Activated T-helper 17 cell treated with anti-CD3 and anti-CD28 coated beads, Interleukin-2, amount 50 U/mL, for 72 hours (primary cell): Measurements from ENCODE around the gene NELL1. TPM values are rescaled to one million over a fixed set of nuclear protein-coding genes. Genes with fewer than 3 reads are reported as not detected.

ENCODE experiments used
- ATAC-seq: fragments of 150-1000 bp; cut with Tn5 transposase; replicated peaks from 2 replicates; pipeline ENCODE4 v1.10.0; 2021; ENCODE audit warnings: mild to moderate bottlenecking, moderate library complexity
- H3K27ac Mint-ChIP-seq: one replicate; pipeline ENCODE4 v1.8.0; 2022; ENCODE audit warnings: mixed read lengths
- H3K27me3 Mint-ChIP-seq: one replicate; pipeline ENCODE4 v1.8.0; 2022; ENCODE audit warnings: mixed read lengths
- H3K36me3 Mint-ChIP-seq: one replicate; pipeline ENCODE4 v1.8.0; 2022; ENCODE audit warnings: low read depth, mild to moderate bottlenecking, mixed read lengths
- H3K4me1 Mint-ChIP-seq: one replicate; pipeline ENCODE4 v1.8.0; 2022; ENCODE audit warnings: mixed read lengths
- H3K4me3 Mint-ChIP-seq: one replicate; pipeline ENCODE4 v1.8.0; 2022; ENCODE audit warnings: mild to moderate bottlenecking, mixed read lengths
- H3K9me3 Mint-ChIP-seq: one replicate; pipeline ENCODE4 v1.8.0; 2022; ENCODE audit warnings: mixed read lengths
- total RNA-seq, 2 donors: library from RNA; stranded (reverse); gene quantifications; one replicate each; pipeline ENCODE4 v1.2.3, GENCODE V29; 2022

NELL1 gene
- total RNA-seq, 2 donors from 2014 or later: not detected

GRCh38 chr11:21494946-21495345 lies 825.6 kb downstream of the NELL1 start:
- H3K4me1 Mint-ChIP-seq: no peaks in the 10 kb centered on the region
- H3K4me3 Mint-ChIP-seq: no peak overlapping the region
- ATAC-seq: no peak
- H3K27ac Mint-ChIP-seq: no peak overlapping the region
- no peaks in the 10 kb centered on the region for H3K36me3 Mint-ChIP-seq
- no peaks in the 10 kb centered on the region for H3K27me3 Mint-ChIP-seq
- H3K9me3 Mint-ChIP-seq: peaks cover 8% of the 10 kb centered on the region

- no peaks in the 10 kb centered on the region for H3K4me1 Mint-ChIP-seq
- ATAC-seq: no peak
- no peak overlapping the region for H3K4me3 Mint-ChIP-seq
- no peaks in the 10 kb centered on the region for H3K27me3 Mint-ChIP-seq
- H3K36me3 Mint-ChIP-seq: no peaks in the 10 kb centered on the region
- H3K9me3 Mint-ChIP-seq: peaks cover 8% of the 10 kb centered on the region
- no peak overlapping the region for H3K27ac Mint-ChIP-seq
Measured at GRCh38 chr11:21495879-21496278, 826.5 kb downstream of the NELL1 start.

- Mint-ChIP-seq H3K4me1 (no peaks in the 10 kb centered on the region), H3K9me3 (peaks cover 15% of the 10 kb centered on the region), H3K4me3 (no peak overlapping the region), H3K27ac (no peak overlapping the region), H3K36me3 (no peaks in the 10 kb centered on the region), H3K27me3 (no peaks in the 10 kb centered on the region)
- ATAC-seq: no peak
Measured at GRCh38 chr11:21501245-21501644, 831.9 kb downstream of the NELL1 start.

GRCh38 chr11:21505070-21505469 lies 835.7 kb downstream of the NELL1 start:
- H3K4me3 Mint-ChIP-seq: no peak overlapping the region
- H3K27me3 Mint-ChIP-seq: no peaks in the 10 kb centered on the region
- H3K4me1 Mint-ChIP-seq: no peaks in the 10 kb centered on the region
- no peaks in the 10 kb centered on the region for H3K36me3 Mint-ChIP-seq
- H3K27ac Mint-ChIP-seq: no peak overlapping the region
- no peak for ATAC-seq
- H3K9me3 Mint-ChIP-seq: peaks cover 12% of the 10 kb centered on the region

- Mint-ChIP-seq H3K27me3 (no peaks in the 10 kb centered on the region), H3K27ac (no peak overlapping the region), H3K4me3 (no peak overlapping the region), H3K36me3 (no peaks in the 10 kb centered on the region), H3K4me1 (no peaks in the 10 kb centered on the region), H3K9me3 (peaks cover 15% of the 10 kb centered on the region)
- no peak for ATAC-seq
Measured at GRCh38 chr11:21511835-21512440, 842.6 kb downstream of the NELL1 start.

- no peaks in the 10 kb centered on the region for H3K4me1 Mint-ChIP-seq
- ATAC-seq: no peak
Measured at GRCh38 chr11:21514316-21514715, 844.9 kb downstream of the NELL1 start.

GRCh38 chr11:21520244-21520643 lies 850.9 kb downstream of the NELL1 start:
- H3K27me3 Mint-ChIP-seq: no peaks in the 10 kb centered on the region
- no peak for ATAC-seq
- no peak overlapping the region for H3K4me3 Mint-ChIP-seq
- H3K9me3 Mint-ChIP-seq: peaks cover 17% of the 10 kb centered on the region
- H3K27ac Mint-ChIP-seq: no peak overlapping the region
- no peaks in the 10 kb centered on the region for H3K36me3 Mint-ChIP-seq
- H3K4me1 Mint-ChIP-seq: no peaks in the 10 kb centered on the region

More at GRCh38 chr11:21514316-21514715, 844.9 kb downstream of the NELL1 start:
- no peak overlapping the region for H3K27ac Mint-ChIP-seq
- peaks cover 15% of the 10 kb centered on the region for H3K9me3 Mint-ChIP-seq
- no peaks in the 10 kb centered on the region for H3K36me3 Mint-ChIP-seq
- no peak overlapping the region for H3K4me3 Mint-ChIP-seq
- no peaks in the 10 kb centered on the region for H3K27me3 Mint-ChIP-seq

- no peaks in the 10 kb centered on the region for H3K4me1 Mint-ChIP-seq
- H3K4me3 Mint-ChIP-seq: no peak overlapping the region
- peaks cover 18% of the 10 kb centered on the region for H3K9me3 Mint-ChIP-seq
- H3K27ac Mint-ChIP-seq: no peak overlapping the region
- no peaks in the 10 kb centered on the region for H3K36me3 Mint-ChIP-seq
- no peak for ATAC-seq
- no peaks in the 10 kb centered on the region for H3K27me3 Mint-ChIP-seq
Measured at GRCh38 chr11:21529187-21529586, 859.8 kb downstream of the NELL1 start.

GRCh38 chr11:21534288-21534687 lies 864.9 kb downstream of the NELL1 start:
- Mint-ChIP-seq H3K36me3 (no peaks in the 10 kb centered on the region), H3K27me3 (no peaks in the 10 kb centered on the region), H3K4me1 (no peaks in the 10 kb centered on the region), H3K9me3 (peaks cover 5% of the 10 kb centered on the region), H3K27ac (no peak overlapping the region), H3K4me3 (no peak overlapping the region)
- no peak for ATAC-seq

- Mint-ChIP-seq H3K27ac (no peak overlapping the region), H3K9me3 (peaks cover 12% of the 10 kb centered on the region), H3K4me3 (no peak overlapping the region), H3K4me1 (no peaks in the 10 kb centered on the region), H3K27me3 (no peaks in the 10 kb centered on the region), H3K36me3 (no peaks in the 10 kb centered on the region)
- ATAC-seq: no peak
Measured at GRCh38 chr11:21537980-21538379, 868.6 kb downstream of the NELL1 start.

GRCh38 chr11:21541187-21541751 lies 871.9 kb downstream of the NELL1 start:
- H3K36me3 Mint-ChIP-seq: no peaks in the 10 kb centered on the region
- ATAC-seq: no peak
- no peak overlapping the region for H3K27ac Mint-ChIP-seq
- H3K9me3 Mint-ChIP-seq: peaks cover 10% of the 10 kb centered on the region
- H3K27me3 Mint-ChIP-seq: no peaks in the 10 kb centered on the region
- no peak overlapping the region for H3K4me3 Mint-ChIP-seq
- no peaks in the 10 kb centered on the region for H3K4me1 Mint-ChIP-seq

- no peak for ATAC-seq
- no peak overlapping the region for H3K27ac Mint-ChIP-seq
- H3K4me3 Mint-ChIP-seq: no peak overlapping the region
- peaks cover 16% of the 10 kb centered on the region for H3K9me3 Mint-ChIP-seq
- H3K27me3 Mint-ChIP-seq: no peaks in the 10 kb centered on the region
- no peaks in the 10 kb centered on the region for H3K4me1 Mint-ChIP-seq
- no peaks in the 10 kb centered on the region for H3K36me3 Mint-ChIP-seq
Measured at GRCh38 chr11:21543901-21544300, 874.5 kb downstream of the NELL1 start.

GRCh38 chr11:21545699-21546098 lies 876.3 kb downstream of the NELL1 start:
- Mint-ChIP-seq H3K9me3 (peaks cover 16% of the 10 kb centered on the region), H3K36me3 (no peaks in the 10 kb centered on the region), H3K4me1 (no peaks in the 10 kb centered on the region), H3K4me3 (no peak overlapping the region), H3K27me3 (no peaks in the 10 kb centered on the region), H3K27ac (no peak overlapping the region)
- no peak for ATAC-seq

GRCh38 chr11:21546703-21547102 lies 877.3 kb downstream of the NELL1 start:
- no peak overlapping the region for H3K27ac Mint-ChIP-seq
- ATAC-seq: no peak
- H3K4me3 Mint-ChIP-seq: no peak overlapping the region
- H3K27me3 Mint-ChIP-seq: no peaks in the 10 kb centered on the region
- no peaks in the 10 kb centered on the region for H3K4me1 Mint-ChIP-seq
- H3K36me3 Mint-ChIP-seq: no peaks in the 10 kb centered on the region
- peaks cover 15% of the 10 kb centered on the region for H3K9me3 Mint-ChIP-seq

- Mint-ChIP-seq H3K4me3 (no peak overlapping the region), H3K27ac (no peak overlapping the region), H3K27me3 (no peaks in the 10 kb centered on the region), H3K36me3 (no peaks in the 10 kb centered on the region), H3K4me1 (no peaks in the 10 kb centered on the region), H3K9me3 (peaks cover under 1% of the 10 kb centered on the region)
- no peak for ATAC-seq
Measured at GRCh38 chr11:21552911-21553310, 883.5 kb downstream of the NELL1 start.
